B cell (primary cell): ENCODE results near the gene USP12. TPM values are rescaled to one million over a fixed set of nuclear protein-coding genes. Genes with fewer than 3 reads are reported as not detected.

Experiments
- ATAC-seq: fragments of 200-7000 bp; cut with Tn5 transposase; one replicate; pipeline ENCODE4 v1.10.0; 2021; ENCODE audit warnings: low read depth, mild to moderate bottlenecking, moderate number of reproducible peaks, moderate library complexity
- CTCF ChIA-PET: fragments of 350-600 bp; sonication (Branson Sonifier 250); formaldehyde crosslinking; loops from one replicate; lab custom pipeline; 2021; ENCODE audit warnings: antibody characterized with exemption, inconsistent platforms; lab: Charles Lee
- POLR2A ChIA-PET: fragments of 350-600 bp; sonication (Branson Sonifier 250); formaldehyde crosslinking; loops from one replicate; lab custom pipeline; 2021; ENCODE audit warnings: antibody characterized with exemption; lab: Charles Lee
- DNase-seq: peaks from one replicate; pipeline ENCODE4 v3.0.0; 2013
- H2AFZ ChIP-seq: 2 replicates; pipeline ENCODE4 v1.6.1; 2012; ENCODE audit warnings: mild to moderate bottlenecking, low read depth, low read length; ENCODE audit not compliant: insufficient read depth, poor library complexity, severe bottlenecking
- H3K27ac ChIP-seq, 2 donors: 1 replicate in 1 of 2; 2 replicates in 1 of 2; pipeline ENCODE4 v1.5.1; 2012 to 2013; ENCODE audit warnings: low read length in 2 of 2, mild to moderate bottlenecking in 2 of 2, moderate library complexity in 1 of 2
- H3K27me3 ChIP-seq, 4 experiments: fragments of 200-600 bp in 1 of 4; sonication (generic) in 1 of 4; replicated peaks in 1 of 4; 1 replicate in 2 of 4; 2 replicates in 2 of 4; pipeline versions ENCODE4 v1.6.1 to v1.7.0; 2013 to 2016; ENCODE audit warnings: low read length in 3 of 4, mild to moderate bottlenecking in 2 of 4, mixed read lengths in 1 of 4, moderate library complexity in 1 of 4; ENCODE audit not compliant: insufficient read depth in 4 of 4, control insufficient read depth in 3 of 4; ENCODE audit errors: control extremely low read depth in 1 of 4
- H3K36me3 ChIP-seq, 2 experiments: replicated peaks in 1 of 2; 1 replicate in 1 of 2; 2 replicates in 1 of 2; pipeline versions ENCODE4 v1.6.1 to v1.7.1; 2013; ENCODE audit warnings: low read length in 1 of 2; ENCODE audit not compliant: insufficient read depth in 2 of 2, control insufficient read depth in 1 of 2; ENCODE audit errors: control extremely low read depth in 1 of 2, extremely low read depth in 1 of 2
- H3K4me1 ChIP-seq, 2 donors: fragments of 200-600 bp in 1 of 2; sonication (generic) in 1 of 2; 1 replicate in 1 of 2; 2 replicates in 1 of 2; pipeline versions ENCODE4 v1.5.1 to v1.6.1; 2013 to 2017; ENCODE audit warnings: low read length in 2 of 2; ENCODE audit not compliant: control insufficient read depth in 2 of 2, insufficient read depth in 2 of 2
- H3K4me2 ChIP-seq: replicated peaks from 2 replicates; pipeline ENCODE3; 2012; ENCODE audit warnings: mild to moderate bottlenecking, low read depth, low read length; ENCODE audit not compliant: poor library complexity, severe bottlenecking
- H3K4me3 ChIP-seq, 5 experiments: fragments of 200-600 bp in 1 of 5; sonication (generic) in 1 of 5; 1 replicate in 3 of 5; 2 replicates in 2 of 5; pipeline versions ENCODE4 v1.5.1 to v1.7.0; 2011 to 2016; ENCODE audit warnings: low read length in 4 of 5, mild to moderate bottlenecking in 4 of 5, low read depth in 2 of 5, control low read depth in 1 of 5, moderate library complexity in 1 of 5; ENCODE audit not compliant: insufficient read depth in 1 of 5; ENCODE audit errors: control extremely low read depth in 1 of 5, extremely low read depth in 1 of 5
- H3K79me2 ChIP-seq: fragments of 200-600 bp; sonication (generic); one replicate; pipeline ENCODE4 v1.6.0; 2016; ENCODE audit warnings: low read length; ENCODE audit not compliant: control insufficient read depth, insufficient read depth
- H3K9ac ChIP-seq: fragments of 200-600 bp; sonication (generic); 2 replicates; pipeline ENCODE4 v1.6.1; 2017; ENCODE audit warnings: mild to moderate bottlenecking, low read length, moderate library complexity
- H3K9me3 ChIP-seq, 3 donors: one replicate each; pipeline versions ENCODE4 v1.6.1 to v1.7.1; 2013; ENCODE audit warnings: low read length in 2 of 3; ENCODE audit not compliant: control insufficient read depth in 2 of 3, insufficient read depth in 1 of 3; ENCODE audit errors: control extremely low read depth in 1 of 3
- H4K20me1 ChIP-seq: 2 replicates; pipeline ENCODE4 v1.6.0; 2012; ENCODE audit warnings: mild to moderate bottlenecking, low read length; ENCODE audit not compliant: insufficient read depth, control insufficient read depth, poor library complexity, severe bottlenecking
- H3K27ac Mint-ChIP-seq: one replicate; pipeline ENCODE4 v1.8.0; 2021; ENCODE audit warnings: mixed read lengths
- H3K27me3 Mint-ChIP-seq: one replicate; pipeline ENCODE4 v1.8.0; 2021; ENCODE audit warnings: mixed read lengths
- H3K4me1 Mint-ChIP-seq: one replicate; pipeline ENCODE4 v1.8.0; 2021; ENCODE audit warnings: mixed read lengths
- H3K4me3 Mint-ChIP-seq: one replicate; pipeline ENCODE4 v1.8.0; 2021; ENCODE audit warnings: mixed read lengths
- H3K9me3 Mint-ChIP-seq: one replicate; pipeline ENCODE4 v1.8.0; 2022; ENCODE audit warnings: mixed read lengths; ENCODE audit not compliant: insufficient read depth
- EZH2 ChIP-seq: IDR thresholded peaks from 2 replicates; pipeline ENCODE4 v1.6.1; 2012; ENCODE audit warnings: borderline replicate concordance, low read depth, mild to moderate bottlenecking, moderate library complexity, low read length; ENCODE audit not compliant: insufficient read depth, poor library complexity, severe bottlenecking
- WGBS: methylation state at CpG from one replicate; pipeline ENCODE4 v1.1.5; 2013; ENCODE audit warnings: missing lambda C conversion rate; ENCODE audit not compliant: insufficient coverage; 5-methylcytosine and 5-hydroxymethylcytosine counted together
- intact Hi-C: fragments of 100-400 bp; cut with micrococcal nuclease; formaldehyde crosslinking; loops from one replicate; pipeline ENCODE4 v1.10.0; 2022
- polyA plus RNA-seq: library from polyadenylated mRNA; depleted of rRNA; stranded (reverse); fragments of >200 nt; gene quantifications from 2 replicates; pipeline ENCODE4 v1.2.3, GENCODE V29; 2012
- total RNA-seq, 2 donors: library from RNA; stranded (reverse); fragments of 120-200 nt in 1 of 2; gene quantifications; 1 replicate in 1 of 2; 2 replicates in 1 of 2; pipeline versions ENCODE4 v1.2.3 to v1.2.4, GENCODE V29; 2013 to 2022
- TF ChIP-seq, protein P1 (sequence below): fragments of 200-600 bp; IDR thresholded peaks from one replicate; pipeline ENCODE4 v1.8.0; 2022; ENCODE audit warnings: antibody characterized with exemption, mild to moderate bottlenecking

The USP12 gene
- total and polyA plus RNA-seq, 2 donors (not counting 1 experiment from before 2014, with no cell fraction given): 21.7 to 46.3 TPM

DNA sequence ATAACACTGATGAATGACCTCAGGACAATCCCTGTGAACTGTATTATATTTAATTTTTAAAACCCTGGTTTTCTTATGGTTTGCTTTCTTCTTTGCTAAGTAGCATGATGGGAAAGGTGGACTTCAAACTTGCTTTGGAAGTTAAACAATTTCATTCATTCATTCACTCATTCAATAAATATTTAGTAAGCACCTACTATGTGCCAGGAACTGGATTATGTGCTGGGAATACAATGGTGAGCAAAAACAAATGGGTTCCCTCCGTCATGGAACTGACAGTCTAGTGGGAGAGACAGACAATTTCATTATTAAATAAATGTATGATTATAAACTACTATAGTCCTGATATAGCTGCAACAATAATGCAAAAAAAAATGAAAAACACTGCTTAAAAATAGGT is 70.3 kb downstream of the USP12 start:
- no peaks in the 10 kb centered on the region for H3K9me3 Mint-ChIP-seq
- H3K27me3 Mint-ChIP-seq: no peaks in the 10 kb centered on the region
- H3K27ac Mint-ChIP-seq: no peak overlapping the region
- H3K36me3 ChIP-seq: peaks cover 2 to 18% of the 10 kb centered on the region in 2 experiments
- peaks cover 0 to 4% of the 10 kb centered on the region in 2 donors for H3K4me1 ChIP-seq
- no peak overlapping the region for H3K27ac ChIP-seq
- H2AFZ ChIP-seq: no peak overlapping the region
- CTCF ChIA-PET: no interaction called here
- intact Hi-C loops: no loop called here
- H3K9ac ChIP-seq: no peak overlapping the region
- DNase-seq (no peak), ATAC-seq (no peak)
- no CpG with 5 or more reads among the region's 1 CpG for WGBS
- peaks cover 19% of the 10 kb centered on the region for H3K4me1 Mint-ChIP-seq
- H4K20me1 ChIP-seq: peaks cover 11% of the 10 kb centered on the region
- no peak overlapping the region for H3K4me2 ChIP-seq
- H3K4me3 Mint-ChIP-seq: no peak overlapping the region
- no peak for TF ChIP-seq EZH2
- TF ChIP-seq, protein P1, sequence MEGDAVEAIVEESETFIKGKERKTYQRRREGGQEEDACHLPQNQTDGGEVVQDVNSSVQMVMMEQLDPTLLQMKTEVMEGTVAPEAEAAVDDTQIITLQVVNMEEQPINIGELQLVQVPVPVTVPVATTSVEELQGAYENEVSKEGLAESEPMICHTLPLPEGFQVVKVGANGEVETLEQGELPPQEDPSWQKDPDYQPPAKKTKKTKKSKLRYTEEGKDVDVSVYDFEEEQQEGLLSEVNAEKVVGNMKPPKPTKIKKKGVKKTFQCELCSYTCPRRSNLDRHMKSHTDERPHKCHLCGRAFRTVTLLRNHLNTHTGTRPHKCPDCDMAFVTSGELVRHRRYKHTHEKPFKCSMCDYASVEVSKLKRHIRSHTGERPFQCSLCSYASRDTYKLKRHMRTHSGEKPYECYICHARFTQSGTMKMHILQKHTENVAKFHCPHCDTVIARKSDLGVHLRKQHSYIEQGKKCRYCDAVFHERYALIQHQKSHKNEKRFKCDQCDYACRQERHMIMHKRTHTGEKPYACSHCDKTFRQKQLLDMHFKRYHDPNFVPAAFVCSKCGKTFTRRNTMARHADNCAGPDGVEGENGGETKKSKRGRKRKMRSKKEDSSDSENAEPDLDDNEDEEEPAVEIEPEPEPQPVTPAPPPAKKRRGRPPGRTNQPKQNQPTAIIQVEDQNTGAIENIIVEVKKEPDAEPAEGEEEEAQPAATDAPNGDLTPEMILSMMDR: no peak
- peaks cover 20% of the 10 kb centered on the region for H3K79me2 ChIP-seq
- H3K4me3 ChIP-seq: no peak overlapping the region
- no peaks in the 10 kb centered on the region for H3K9me3 ChIP-seq
- POLR2A ChIA-PET: no interaction called here
- no peaks in the 10 kb centered on the region for H3K27me3 ChIP-seq

DNA sequence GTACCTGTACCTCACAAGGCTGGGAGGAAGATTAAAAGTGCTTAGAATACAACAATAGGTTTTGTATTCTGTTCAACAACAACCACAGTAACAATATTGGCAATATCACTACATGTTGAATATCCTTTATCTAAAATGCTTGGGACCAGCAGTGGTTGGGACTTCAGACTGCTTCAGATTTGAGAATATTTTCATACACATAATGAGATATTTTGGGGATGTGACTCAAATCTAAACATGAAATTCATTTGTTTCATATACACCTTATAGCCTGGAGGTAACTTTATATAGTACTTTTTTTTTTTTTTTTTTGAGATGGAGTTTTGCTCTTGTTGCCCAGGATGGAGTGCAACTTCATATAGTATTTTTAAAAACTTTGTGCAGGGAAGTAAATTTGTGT is 73.9 kb downstream of the USP12 start:
- Histone ChIP-seq H3K27ac (no peak overlapping the region), H3K9me3 (no peaks in the 10 kb centered on the region), H3K4me1 (peaks cover 0 to 4% of the 10 kb centered on the region in 2 donors), H3K79me2 (peaks cover 20% of the 10 kb centered on the region), H2AFZ (no peak overlapping the region), H3K9ac (no peak overlapping the region), H3K27me3 (no peaks in the 10 kb centered on the region), H3K4me2 (no peak overlapping the region), H4K20me1 (peaks cover 4% of the 10 kb centered on the region), H3K4me3 (no peak overlapping the region), H3K36me3 (peaks cover 8 to 19% of the 10 kb centered on the region in 2 experiments)
- Mint-ChIP-seq H3K9me3 (no peaks in the 10 kb centered on the region), H3K27me3 (no peaks in the 10 kb centered on the region), H3K4me1 (peaks cover 17% of the 10 kb centered on the region), H3K4me3 (no peak overlapping the region), H3K27ac (no peak overlapping the region)
- DNase-seq (no peak), ATAC-seq (no peak)
- POLR2A ChIA-PET: no interaction called here
- no peak for TF ChIP-seq EZH2
- TF ChIP-seq, protein P1: no peak
- CTCF ChIA-PET: no interaction called here
- intact Hi-C loops: no loop called here
